ENCODE data around the gene ADGRV1.
"Not testable (repeated sequence)": the region's sequence is repeated elsewhere in the genome, so short reads cannot be mapped to it uniquely, and the experiment has no call there.

ADGRV1 gene

GRCh38 chr5:90949469-90950358 lies 391.1 kb downstream of the ADGRV1 start:
- no peak for DNase-seq

GRCh38 chr5:90955001-90955635 lies 396.5 kb downstream of the ADGRV1 start:
- DNase-seq = no peak

- peak; percentile 1 for DNase-seq
Observed at GRCh38 chr5:90956511-90957097, 398.0 kb downstream of the ADGRV1 start.

GRCh38 chr5:90957906-90958305 lies 399.3 kb downstream of the ADGRV1 start:
- no peak for DNase-seq

GRCh38 chr5:90959262-90959661 lies 400.7 kb downstream of the ADGRV1 start:
- DNase-seq = no peak

GRCh38 chr5:90962481-90962880 lies 403.9 kb downstream of the ADGRV1 start:
- DNase-seq = no peak

- no peak for DNase-seq
Observed at GRCh38 chr5:90965110-90965685, 406.6 kb downstream of the ADGRV1 start.

GRCh38 chr5:90967443-90967842 lies 408.8 kb downstream of the ADGRV1 start:
- no peak for DNase-seq

GRCh38 chr5:90967851-90968250 lies 409.3 kb downstream of the ADGRV1 start:
- DNase-seq = no peak

- no peak for DNase-seq
Observed at GRCh38 chr5:90968319-90968718, 409.7 kb downstream of the ADGRV1 start.

- DNase-seq = not testable (repeated sequence)
Observed at GRCh38 chr5:90969945-90970344, 411.3 kb downstream of the ADGRV1 start.

- no peak for DNase-seq
Observed at GRCh38 chr5:90981177-90981576, 422.6 kb downstream of the ADGRV1 start.

- no peak for DNase-seq
Observed at GRCh38 chr5:90981821-90982220, 423.2 kb downstream of the ADGRV1 start.

- no peak for DNase-seq
Observed at GRCh38 chr5:90982576-90982975, 424.0 kb downstream of the ADGRV1 start.

GRCh38 chr5:90983148-90983547 lies 424.6 kb downstream of the ADGRV1 start:
- no peak for DNase-seq

- no peak for DNase-seq
Observed at GRCh38 chr5:90983711-90984124, 425.1 kb downstream of the ADGRV1 start.

GRCh38 chr5:90985341-90985740 lies 426.7 kb downstream of the ADGRV1 start:
- no peak for DNase-seq

- DNase-seq = no peak
Observed at GRCh38 chr5:90987726-90988125, 429.1 kb downstream of the ADGRV1 start.

GRCh38 chr5:90991201-90991600 lies 432.6 kb downstream of the ADGRV1 start:
- no peak for DNase-seq

GRCh38 chr5:90994796-90995195 lies 436.2 kb downstream of the ADGRV1 start:
- no peak for DNase-seq

- no peak for DNase-seq
Observed at GRCh38 chr5:90996089-90996488, 437.5 kb downstream of the ADGRV1 start.

- DNase-seq = no peak
Observed at GRCh38 chr5:90997082-90997481, 438.5 kb downstream of the ADGRV1 start.

GRCh38 chr5:91000743-91001142 lies 442.1 kb downstream of the ADGRV1 start:
- no peak for DNase-seq

- no peak for DNase-seq
Observed at GRCh38 chr5:91006713-91007112, 448.1 kb downstream of the ADGRV1 start.
